GM12864 (cell line): ENCODE measurements around the gene TCF12.

Source experiments
- DNase-seq: peaks from one replicate; pipeline ENCODE4 v3.0.0-alpha.2; 2011; ENCODE audit warnings: low read depth
- H3K4me3 ChIP-seq: 2 replicates; pipeline ENCODE4 v1.5.1; 2011; ENCODE audit warnings: mild to moderate bottlenecking, low read depth, low read length, control low read depth
- TF ChIP-seq, protein P1 (sequence below): IDR thresholded peaks from 2 replicates; pipeline ENCODE4 v1.5.1; 2011; ENCODE audit warnings: low read depth, mild to moderate bottlenecking, moderate library complexity, low read length, control low read depth, inconsistent platforms; ENCODE audit errors: missing control alignments

The TCF12 gene

GRCh38 chr15:57220205-57220604 lies 301.8 kb downstream of the TCF12 start:
- TF ChIP-seq, protein P1, sequence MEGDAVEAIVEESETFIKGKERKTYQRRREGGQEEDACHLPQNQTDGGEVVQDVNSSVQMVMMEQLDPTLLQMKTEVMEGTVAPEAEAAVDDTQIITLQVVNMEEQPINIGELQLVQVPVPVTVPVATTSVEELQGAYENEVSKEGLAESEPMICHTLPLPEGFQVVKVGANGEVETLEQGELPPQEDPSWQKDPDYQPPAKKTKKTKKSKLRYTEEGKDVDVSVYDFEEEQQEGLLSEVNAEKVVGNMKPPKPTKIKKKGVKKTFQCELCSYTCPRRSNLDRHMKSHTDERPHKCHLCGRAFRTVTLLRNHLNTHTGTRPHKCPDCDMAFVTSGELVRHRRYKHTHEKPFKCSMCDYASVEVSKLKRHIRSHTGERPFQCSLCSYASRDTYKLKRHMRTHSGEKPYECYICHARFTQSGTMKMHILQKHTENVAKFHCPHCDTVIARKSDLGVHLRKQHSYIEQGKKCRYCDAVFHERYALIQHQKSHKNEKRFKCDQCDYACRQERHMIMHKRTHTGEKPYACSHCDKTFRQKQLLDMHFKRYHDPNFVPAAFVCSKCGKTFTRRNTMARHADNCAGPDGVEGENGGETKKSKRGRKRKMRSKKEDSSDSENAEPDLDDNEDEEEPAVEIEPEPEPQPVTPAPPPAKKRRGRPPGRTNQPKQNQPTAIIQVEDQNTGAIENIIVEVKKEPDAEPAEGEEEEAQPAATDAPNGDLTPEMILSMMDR = no peak
- DNase-seq = no peak
- H3K4me3 ChIP-seq = no peak overlapping the region

DNA sequence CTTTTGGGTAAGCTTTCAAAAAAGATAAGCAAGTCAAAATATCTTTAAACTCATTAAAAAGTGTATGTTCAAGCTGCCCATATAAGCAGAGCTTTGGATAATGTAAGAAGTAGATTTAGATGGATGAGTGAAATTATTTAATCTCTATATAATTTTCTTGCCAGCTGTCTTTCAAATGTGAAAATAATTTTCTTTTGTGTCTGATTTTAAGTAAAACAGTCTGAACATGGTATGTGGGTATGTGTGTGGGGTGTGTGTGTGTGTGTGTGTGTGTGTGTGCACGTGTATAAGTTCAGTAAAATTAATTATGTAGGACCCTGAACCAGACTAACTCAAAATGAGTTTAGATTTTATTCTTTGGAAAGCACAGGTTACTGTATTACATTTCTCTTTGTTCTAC lies 302.7 kb downstream of the TCF12 start:
- no peak overlapping the region for H3K4me3 ChIP-seq
- no peak for DNase-seq
- TF ChIP-seq, protein P1 = no peak

DNA sequence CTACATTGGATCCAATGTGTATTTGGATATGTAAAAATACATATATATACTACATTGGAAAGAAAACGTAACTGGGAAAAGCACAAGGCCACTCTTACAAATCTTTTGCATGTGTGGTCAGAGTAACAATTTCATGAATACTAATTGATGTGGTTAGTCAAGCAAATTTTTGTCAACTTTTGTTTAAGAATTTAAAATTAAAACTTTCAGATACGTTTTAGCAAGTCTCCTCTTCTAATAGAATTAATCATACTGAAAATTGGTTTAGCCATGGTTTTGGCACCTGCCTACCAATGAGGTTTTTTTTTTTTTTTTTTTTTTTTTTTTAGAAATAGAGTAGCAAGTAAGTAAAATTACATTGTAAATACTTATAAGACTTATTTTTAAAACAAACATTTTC lies 304.9 kb downstream of the TCF12 start:
- no peak for DNase-seq
- H3K4me3 ChIP-seq = no peak overlapping the region
- TF ChIP-seq, protein P1 = no peak

DNA sequence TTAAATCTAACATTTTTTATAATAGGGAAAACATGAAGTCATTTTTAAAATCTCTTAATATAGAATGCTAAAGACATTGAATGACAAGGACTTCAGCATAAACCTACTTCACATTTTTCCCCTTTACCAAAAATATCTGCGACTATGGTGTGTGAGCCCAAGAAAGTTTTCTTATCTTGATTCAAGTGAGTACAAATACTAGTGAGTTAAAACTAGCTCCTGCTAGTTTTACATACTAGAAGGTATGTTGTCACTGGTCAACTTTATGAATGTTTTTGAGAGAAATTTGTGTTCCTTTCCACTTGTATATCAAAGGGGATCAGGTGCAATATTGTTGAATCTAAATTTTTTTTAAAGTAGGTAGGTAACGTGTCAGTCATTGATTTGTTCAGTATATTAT lies 305.4 kb downstream of the TCF12 start:
- TF ChIP-seq, protein P1 = no peak
- H3K4me3 ChIP-seq = no peak overlapping the region
- DNase-seq = no peak

GRCh38 chr15:57224664-57225063 lies 306.2 kb downstream of the TCF12 start:
- no peak for DNase-seq
- no peak overlapping the region for H3K4me3 ChIP-seq
- TF ChIP-seq, protein P1 = no peak

DNA sequence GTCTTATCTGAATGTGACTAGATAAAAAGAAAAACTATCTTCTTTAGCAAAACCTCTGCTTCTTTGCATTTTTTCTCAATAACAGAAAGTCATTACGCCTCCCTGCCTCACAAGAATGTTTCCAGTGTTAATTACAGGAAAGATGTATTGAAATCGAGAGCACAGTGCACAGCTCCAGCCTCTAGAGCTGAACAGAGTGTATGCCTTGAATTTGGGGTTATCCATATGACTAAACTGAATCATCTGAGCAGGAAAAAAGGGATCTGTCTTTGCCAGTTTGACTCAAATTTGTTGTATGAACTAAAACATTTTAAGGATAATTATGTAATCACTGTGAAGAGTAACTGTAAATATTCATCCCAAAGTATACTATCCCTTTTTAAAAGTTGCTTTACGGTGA lies 308.7 kb downstream of the TCF12 start:
- TF ChIP-seq, protein P1 = no peak
- DNase-seq = no peak
- no peak overlapping the region for H3K4me3 ChIP-seq

GRCh38 chr15:57227899-57228298 lies 309.5 kb downstream of the TCF12 start:
- no peak for DNase-seq
- no peak overlapping the region for H3K4me3 ChIP-seq
- TF ChIP-seq, protein P1 = no peak
